HUES48 (cell line): ENCODE measurements around the gene HELZ.
"Not testable (repeated sequence)": the region's sequence is repeated elsewhere in the genome, so short reads cannot be mapped to it uniquely, and the experiment has no call there.

ENCODE experiments used
- H3K27ac ChIP-seq: one replicate; pipeline ENCODE4 v1.7.0; 2013; ENCODE audit warnings: low read depth, low read length, inconsistent platforms
- H3K27me3 ChIP-seq: 2 replicates; pipeline ENCODE4 v1.6.1; 2013; ENCODE audit warnings: mild to moderate bottlenecking, low read length; ENCODE audit not compliant: control insufficient read depth, insufficient read depth
- H3K36me3 ChIP-seq: 2 replicates; pipeline ENCODE4 v1.6.1; 2013; ENCODE audit warnings: low read length; ENCODE audit not compliant: control insufficient read depth, insufficient read depth
- H3K4me1 ChIP-seq: 2 replicates; pipeline ENCODE4 v1.6.1; 2013; ENCODE audit warnings: mild to moderate bottlenecking, low read length; ENCODE audit not compliant: control insufficient read depth, insufficient read depth
- H3K4me3 ChIP-seq: 2 replicates; pipeline ENCODE4 v1.5.1; 2013; ENCODE audit warnings: mild to moderate bottlenecking, low read depth, low read length
- H3K9ac ChIP-seq: 2 replicates; pipeline ENCODE4 v1.6.1; 2013; ENCODE audit warnings: mild to moderate bottlenecking, low read depth, low read length, moderate library complexity
- H3K9me3 ChIP-seq: 2 replicates; pipeline ENCODE4 v1.6.1; 2013; ENCODE audit warnings: low read length; ENCODE audit not compliant: control insufficient read depth, insufficient read depth

Gene HELZ

DNA sequence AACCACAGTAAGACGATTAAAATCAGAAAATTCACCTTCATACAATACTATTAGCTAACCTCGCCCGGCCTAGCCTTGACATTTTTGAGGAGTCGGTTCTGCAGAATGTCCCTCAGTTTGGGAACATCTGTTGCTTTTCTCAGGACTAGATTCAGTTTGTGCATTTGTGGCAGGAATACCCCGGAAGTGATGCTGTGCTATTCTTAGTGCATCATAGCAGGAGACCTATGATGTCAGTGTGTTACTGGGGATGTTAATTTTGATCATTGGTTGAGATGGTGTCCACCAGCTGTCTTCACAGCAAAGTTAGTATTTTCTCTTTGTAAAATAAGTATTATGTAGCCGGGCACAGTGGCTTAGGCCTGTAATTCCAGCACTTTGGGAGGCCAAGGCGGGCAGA is 21.5 kb upstream of the HELZ start:
- Histone ChIP-seq H3K4me1 (peaks cover 8% of the 10 kb centered on the region; the same call in 1 of the 2 replicates), H3K9me3 (no peaks in the 10 kb centered on the region), H3K27ac (no peak overlapping the region), H3K27me3 (no peaks in the 10 kb centered on the region), H3K36me3 (no peaks in the 10 kb centered on the region), H3K9ac (no peak overlapping the region), H3K4me3 (no peak overlapping the region)

DNA sequence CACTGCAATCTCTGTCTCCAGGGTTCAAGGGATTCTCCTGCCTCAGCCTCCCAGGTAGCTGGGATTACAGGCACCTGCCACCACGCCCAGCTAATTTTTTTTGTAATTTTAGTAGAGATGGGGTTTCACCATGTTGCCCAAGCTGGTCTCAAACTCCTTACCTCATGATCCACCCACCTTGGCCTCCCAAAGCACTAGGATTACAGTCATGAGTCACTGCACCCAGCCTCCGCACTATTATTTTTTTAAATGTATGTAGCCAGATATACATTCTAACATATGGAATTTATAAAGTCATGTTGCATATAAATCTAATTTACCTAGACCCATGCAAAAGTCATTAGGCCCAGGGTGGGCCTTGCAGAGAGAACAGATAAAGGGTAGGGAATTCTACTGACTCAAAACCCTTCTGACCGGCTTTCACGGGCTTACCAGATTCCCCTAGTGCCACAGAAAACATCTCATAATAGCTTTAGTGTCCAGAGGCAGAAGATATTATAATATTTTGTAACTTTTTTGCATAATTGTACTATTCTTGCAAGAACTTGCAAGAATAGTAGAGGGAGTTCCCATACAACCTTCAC is 20.5 kb upstream of the HELZ start:
- no peaks in the 10 kb centered on the region for H3K36me3 ChIP-seq
- H3K4me3 ChIP-seq = no peak overlapping the region
- H3K9ac ChIP-seq = no peak overlapping the region

DNA sequence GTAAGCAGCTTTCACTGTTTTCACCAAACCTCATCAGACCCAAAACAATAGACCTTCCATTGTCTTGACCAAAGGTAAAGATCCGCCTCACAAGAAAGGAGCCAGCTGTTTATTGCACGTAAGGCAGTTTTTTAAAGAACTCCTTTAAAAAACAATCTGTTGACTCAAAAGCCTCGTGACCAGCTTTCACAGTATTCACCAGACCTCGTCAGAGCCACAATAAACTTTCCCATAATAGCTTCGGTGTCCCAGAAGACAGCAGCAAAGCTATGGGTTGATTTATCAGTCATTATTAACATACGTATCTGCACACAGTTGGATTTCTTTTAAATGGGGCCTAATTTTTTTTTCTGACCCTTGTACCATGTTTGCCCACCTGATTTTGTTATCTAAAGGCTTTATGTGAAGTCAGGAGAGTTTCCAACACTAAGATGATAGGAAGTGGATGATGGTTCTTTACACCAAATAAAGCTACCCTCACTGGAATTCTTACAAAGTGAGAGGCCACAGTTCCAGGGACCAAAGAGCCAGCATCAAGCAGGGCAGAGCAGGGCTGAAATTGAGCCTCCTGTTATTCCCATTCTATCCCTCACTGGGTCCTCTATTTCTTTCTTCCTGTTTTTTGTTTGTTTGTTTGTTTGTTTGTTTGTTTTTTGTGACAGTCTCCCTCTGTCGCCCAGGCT is 17.6 kb upstream of the HELZ start:
- Histone ChIP-seq H3K4me3 (no peak overlapping the region), H3K27ac (no peak overlapping the region), H3K9ac (no peak overlapping the region), H3K36me3 (no peaks in the 10 kb centered on the region), H3K27me3 (no peaks in the 10 kb centered on the region), H3K4me1 (peaks cover 8% of the 10 kb centered on the region; the same call in 1 of the 2 replicates), H3K9me3 (no peaks in the 10 kb centered on the region)

More for the DNA sequence above, 20.5 kb upstream of the HELZ start:
- Histone ChIP-seq H3K27ac (no peak overlapping the region), H3K27me3 (no peaks in the 10 kb centered on the region), H3K4me1 (peaks cover 8% of the 10 kb centered on the region; the same call in 1 of the 2 replicates), H3K9me3 (no peaks in the 10 kb centered on the region)

DNA sequence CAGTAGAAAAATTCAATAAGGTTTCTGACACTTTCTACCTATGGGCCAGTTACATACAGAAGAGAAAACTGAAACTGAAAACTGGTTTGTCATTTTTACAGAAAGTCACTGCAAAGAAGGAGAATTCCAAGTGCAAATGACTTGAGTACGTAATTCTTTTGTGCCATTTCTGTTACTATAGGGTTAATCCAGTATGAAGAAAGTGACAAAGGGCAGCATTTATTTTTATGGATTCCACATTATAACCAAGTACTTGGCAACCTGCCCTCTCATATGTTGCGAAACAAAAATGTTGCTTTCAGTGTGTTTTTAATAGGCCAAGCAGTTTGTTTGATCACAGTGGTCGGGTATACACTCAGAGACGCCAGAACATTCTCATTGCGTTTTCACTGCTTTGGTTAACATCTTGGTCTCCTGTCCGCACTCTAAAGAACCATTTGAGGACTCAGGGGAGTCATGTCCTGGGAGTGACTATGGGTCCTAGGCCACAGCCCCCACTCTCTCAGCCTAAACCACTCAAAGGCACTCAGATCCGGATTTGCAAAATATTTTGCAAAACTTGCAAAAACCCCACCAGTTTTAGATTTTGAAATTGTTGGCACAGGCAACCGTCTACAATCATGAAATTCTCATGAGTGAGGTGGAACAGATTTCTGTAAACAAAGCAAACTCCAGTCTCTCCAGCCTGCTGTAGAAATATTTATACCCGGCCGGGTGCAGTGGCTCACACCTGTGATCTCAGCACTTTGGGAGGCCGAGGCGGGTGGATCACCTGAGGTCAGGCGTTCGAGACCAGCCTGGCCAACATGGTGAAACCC is 15.4 kb upstream of the HELZ start:
- no peak overlapping the region for H3K9ac ChIP-seq
- H3K27me3 ChIP-seq = no peaks in the 10 kb centered on the region
- H3K36me3 ChIP-seq = no peaks in the 10 kb centered on the region
- no peak overlapping the region for H3K27ac ChIP-seq
- H3K4me1 ChIP-seq = peaks cover 8% of the 10 kb centered on the region; the same call in 1 of the 2 replicates
- H3K4me3 ChIP-seq = no peak overlapping the region
- H3K9me3 ChIP-seq = no peaks in the 10 kb centered on the region

DNA sequence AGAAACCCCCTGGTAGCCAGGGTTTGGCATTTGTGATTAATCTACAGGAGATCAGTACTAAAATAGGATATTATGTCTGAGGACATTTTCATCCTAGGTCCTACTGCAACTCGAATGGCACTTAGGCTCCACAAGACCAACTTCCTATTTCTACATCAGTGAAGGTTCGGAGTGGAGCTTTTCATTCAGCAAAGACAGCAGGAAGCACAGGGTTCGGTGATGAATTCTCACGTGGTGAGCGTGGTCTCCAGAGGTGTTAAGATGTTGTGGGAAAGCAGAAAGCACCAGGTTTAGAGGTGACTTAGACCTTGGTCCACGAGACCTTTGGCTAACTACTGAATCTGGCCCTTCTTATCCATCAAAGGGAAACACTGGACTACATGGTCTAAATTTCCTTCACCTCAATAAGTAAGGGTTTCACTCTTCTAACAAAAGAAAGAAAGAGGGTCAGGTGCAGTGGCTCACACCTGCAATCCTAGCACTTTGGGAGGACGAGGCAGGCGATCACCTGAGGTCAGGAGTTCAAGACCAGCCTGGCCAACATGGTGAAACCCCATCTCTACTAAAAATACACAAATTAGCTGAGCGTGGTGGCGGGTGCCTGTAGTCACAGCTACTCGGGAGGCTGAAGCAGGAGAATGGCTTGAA is 13.9 kb upstream of the HELZ start:
- Histone ChIP-seq H3K9me3 (no peaks in the 10 kb centered on the region), H3K4me1 (peaks cover 8% of the 10 kb centered on the region; the same call in 1 of the 2 replicates), H3K4me3 (no peak overlapping the region), H3K9ac (no peak overlapping the region), H3K27me3 (no peaks in the 10 kb centered on the region), H3K36me3 (no peaks in the 10 kb centered on the region), H3K27ac (no peak overlapping the region)

DNA sequence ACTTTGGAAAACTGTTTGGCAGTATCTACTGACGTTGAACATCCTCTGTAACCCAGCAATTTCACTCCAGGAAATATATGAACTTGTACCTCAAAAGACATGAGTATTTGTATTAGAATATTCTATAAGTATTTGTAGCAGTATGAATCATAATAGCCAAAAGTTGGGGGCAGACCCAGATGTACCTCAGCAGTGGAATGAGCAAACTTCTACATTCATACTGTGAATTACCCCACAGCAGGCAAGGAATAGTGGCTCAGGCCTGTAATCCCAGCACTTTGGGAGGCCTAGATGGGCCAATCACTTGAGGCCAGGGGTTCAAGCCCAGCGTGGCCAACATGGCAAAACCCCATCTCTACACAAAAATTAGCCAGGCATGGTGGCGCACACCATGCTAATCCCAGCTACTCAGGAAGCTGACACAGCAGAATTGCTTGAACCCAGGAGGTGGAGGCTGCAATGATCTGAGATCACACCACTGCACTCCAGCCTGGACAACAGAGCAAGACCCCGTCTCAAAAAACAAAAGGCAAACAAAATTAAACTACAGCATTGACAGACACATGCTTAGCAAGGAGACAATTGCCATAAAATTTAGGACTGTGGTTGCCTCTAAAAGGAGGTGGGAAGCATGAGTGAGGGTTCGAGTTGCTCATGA is 11.2 kb upstream of the HELZ start:
- Histone ChIP-seq H3K9ac (no peak overlapping the region), H3K27me3 (no peaks in the 10 kb centered on the region), H3K4me3 (no peak overlapping the region), H3K9me3 (no peaks in the 10 kb centered on the region), H3K4me1 (no peaks in the 10 kb centered on the region; the same call in 1 of the 2 replicates), H3K36me3 (no peaks in the 10 kb centered on the region), H3K27ac (no peak overlapping the region)

DNA sequence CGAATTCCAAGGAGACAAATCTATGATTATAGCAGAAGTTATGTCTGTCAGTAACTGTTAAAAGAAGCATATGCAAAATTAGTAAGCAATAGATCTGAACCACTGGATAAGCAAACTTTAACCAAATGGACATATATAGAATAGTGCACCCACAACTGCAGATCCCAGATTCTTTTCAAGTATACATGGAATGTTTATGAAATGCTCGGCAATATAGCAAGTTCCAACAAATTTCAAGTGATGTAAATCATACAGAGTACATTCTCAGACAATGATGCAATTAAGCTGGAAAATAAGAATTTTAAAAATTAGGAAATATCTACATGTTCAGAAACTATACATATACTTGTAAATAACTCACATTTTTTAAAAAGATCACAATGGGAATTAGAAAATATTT is 8.4 kb upstream of the HELZ start:
- H3K4me3 ChIP-seq = no peak overlapping the region
- H3K36me3 ChIP-seq = no peaks in the 10 kb centered on the region
- H3K9ac ChIP-seq = no peak overlapping the region
- H3K9me3 ChIP-seq = no peaks in the 10 kb centered on the region
- H3K27me3 ChIP-seq = no peaks in the 10 kb centered on the region
- H3K4me1 ChIP-seq = no peaks in the 10 kb centered on the region; the same call in 1 of the 2 replicates
- H3K27ac ChIP-seq = no peak overlapping the region

DNA sequence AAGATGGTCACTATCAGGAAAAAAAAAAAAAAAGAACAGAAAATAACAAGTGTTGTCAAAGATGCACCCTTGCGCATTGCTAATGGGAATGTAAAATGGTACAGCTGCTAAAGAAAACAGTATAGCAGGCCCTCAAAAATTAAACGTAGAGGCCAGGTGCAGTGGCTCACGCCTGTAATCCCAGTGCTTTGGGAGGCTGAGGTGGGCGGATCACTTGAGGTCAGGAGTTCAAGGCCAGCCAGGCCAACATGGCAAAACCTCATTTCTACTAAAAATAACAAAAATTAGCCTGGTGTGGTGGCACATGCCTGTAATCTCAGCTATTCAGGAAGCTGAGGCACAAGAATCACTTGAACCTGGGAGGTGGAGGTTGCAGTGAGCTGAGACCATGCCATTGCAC is 6.6 kb upstream of the HELZ start:
- H3K27ac ChIP-seq = not testable (repeated sequence)

DNA sequence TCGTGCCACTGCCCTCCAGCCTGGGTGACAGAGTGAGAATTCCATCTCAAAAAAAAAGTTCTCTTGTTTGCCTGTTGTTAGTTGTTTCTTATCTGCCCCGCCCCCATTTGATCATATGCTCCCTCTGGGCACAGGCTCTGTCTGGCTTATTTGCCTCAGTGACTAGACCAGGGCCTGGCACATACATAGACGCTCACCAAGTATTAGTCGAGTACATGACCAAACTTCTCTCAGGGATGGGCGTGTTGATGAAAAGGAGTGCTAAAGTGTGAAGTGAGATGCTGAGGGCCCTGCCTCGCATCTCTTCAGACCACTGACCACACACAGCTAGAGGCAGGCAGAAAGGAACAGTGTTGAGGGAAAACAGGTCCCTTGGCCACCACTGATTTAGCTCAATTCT is 3.3 kb upstream of the HELZ start:
- no peak overlapping the region for H3K9ac ChIP-seq
- H3K27me3 ChIP-seq = no peaks in the 10 kb centered on the region
- peaks cover 21% of the 10 kb centered on the region for H3K4me1 ChIP-seq
- H3K9me3 ChIP-seq = no peaks in the 10 kb centered on the region
- no peak overlapping the region for H3K27ac ChIP-seq
- H3K4me3 ChIP-seq = no peak overlapping the region
- no peaks in the 10 kb centered on the region for H3K36me3 ChIP-seq

More for the DNA sequence above, 6.6 kb upstream of the HELZ start:
- not testable (repeated sequence) for H3K36me3 ChIP-seq, H3K9me3 ChIP-seq, H3K4me3 ChIP-seq, H3K4me1 ChIP-seq, H3K9ac ChIP-seq, H3K27me3 ChIP-seq

DNA sequence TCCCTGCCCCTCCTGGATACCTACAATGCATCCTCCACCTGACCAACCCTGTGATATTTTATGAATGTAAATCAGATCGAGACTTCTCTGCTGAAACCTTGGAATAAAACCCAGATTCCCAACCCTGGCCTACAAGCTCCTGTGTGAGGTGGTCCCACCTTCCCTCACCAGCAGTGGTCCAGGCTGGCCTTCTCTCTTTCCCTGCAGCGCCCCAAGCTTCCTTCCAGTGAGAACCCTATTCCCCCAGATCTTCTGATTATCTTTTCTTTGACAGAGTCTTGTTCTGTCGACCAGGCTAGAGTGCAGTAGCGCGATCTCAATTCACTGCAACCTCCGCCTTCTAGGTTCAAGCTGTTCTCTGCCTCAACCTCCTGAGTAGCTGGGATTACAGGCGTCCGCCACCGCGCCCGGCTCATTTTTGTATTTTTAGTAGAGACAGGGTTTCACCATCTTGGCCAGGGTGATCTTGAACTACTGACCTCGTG is 2.5 kb upstream of the HELZ start:
- no peaks in the 10 kb centered on the region for H3K36me3 ChIP-seq
- H3K4me1 ChIP-seq = peaks cover 25% of the 10 kb centered on the region
- 0 out of 2 replicates have a peak overlapping the region, but pooled peaks have one; percentile 4 for H3K9ac ChIP-seq
- H3K9me3 ChIP-seq = no peaks in the 10 kb centered on the region
- H3K27me3 ChIP-seq = no peaks in the 10 kb centered on the region
- H3K27ac ChIP-seq = no peak overlapping the region
- H3K4me3 ChIP-seq = no peak overlapping the region
